Activated CD8-positive, alpha-beta memory T cell treated with anti-CD3 and anti-CD28 coated beads, Interleukin-2, amount 10 ng/mL, durations not matched to agents 7 days and 5 days (primary cell): ENCODE results near the gene MGAT3. TPM values are rescaled to one million over a fixed set of nuclear protein-coding genes. Genes with fewer than 3 reads are reported as not detected.
A peak's percentile ranks its signal among the peaks of the same experiment; 100 is the strongest.

Experiments used
- ATAC-seq: fragments of 150-1000 bp; cut with Tn5 transposase; one replicate; pipeline ENCODE4 v1.10.0; 2021; ENCODE audit warnings: moderate library complexity
- CTCF ChIA-PET: fragments of 350-600 bp; sonication (Branson Sonifier 250); formaldehyde crosslinking; loops from one replicate; lab custom pipeline; 2021; ENCODE audit warnings: antibody characterized with exemption; lab: Charles Lee
- DNase-seq: peaks from one replicate; pipeline ENCODE4 v3.0.0-alpha.2; 2020
- H3K27ac Mint-ChIP-seq: one replicate; pipeline ENCODE4 v1.8.0; 2021; ENCODE audit warnings: mild to moderate bottlenecking, mixed read lengths
- H3K27me3 Mint-ChIP-seq: one replicate; pipeline ENCODE4 v1.8.0; 2021; ENCODE audit warnings: mixed read lengths
- H3K36me3 Mint-ChIP-seq: one replicate; pipeline ENCODE4 v1.8.0; 2021; ENCODE audit warnings: mild to moderate bottlenecking, mixed read lengths
- H3K4me1 Mint-ChIP-seq: one replicate; pipeline ENCODE4 v1.8.0; 2021; ENCODE audit warnings: mixed read lengths
- H3K4me3 Mint-ChIP-seq: one replicate; pipeline ENCODE4 v1.8.0; 2021; ENCODE audit warnings: mild to moderate bottlenecking, moderate library complexity, mixed read lengths
- H3K9me3 Mint-ChIP-seq: one replicate; pipeline ENCODE4 v1.8.0; 2022; ENCODE audit warnings: low read depth, mixed read lengths
- total RNA-seq, 2 experiments: library from RNA; stranded (reverse); gene quantifications; one replicate each; pipeline ENCODE4 v1.2.3, GENCODE V29; 2021

MGAT3 gene
- total RNA-seq, 2 experiments from 2014 or later, result 0.96 to 3.6 TPM

- H3K4me1 Mint-ChIP-seq, result peaks cover 17% of the 10 kb centered on the region
- H3K36me3 Mint-ChIP-seq, result no peaks in the 10 kb centered on the region
- no peak overlapping the region for H3K4me3 Mint-ChIP-seq
- CTCF ChIA-PET, result interaction anchor here (0.6 to 1.9 kb wide), 3 partner anchors 26 to 313 kb away, joined by 3 to 5 read pairs (median 4); partner anchors contain the start of gene TAB1
- DNase-seq (no peak), ATAC-seq (no peak)
- no peaks in the 10 kb centered on the region for H3K27me3 Mint-ChIP-seq
- H3K27ac Mint-ChIP-seq, result no peak overlapping the region
- H3K9me3 Mint-ChIP-seq, result no peaks in the 10 kb centered on the region
Observed at GRCh38 chr22:39472570-39473556, 16.1 kb downstream of the MGAT3 start.

- ATAC-seq, result no peak
- no peaks in the 10 kb centered on the region for H3K27me3 Mint-ChIP-seq
- H3K27ac Mint-ChIP-seq, result no peak overlapping the region
- peaks cover 17% of the 10 kb centered on the region for H3K4me1 Mint-ChIP-seq
- H3K36me3 Mint-ChIP-seq, result no peaks in the 10 kb centered on the region
- H3K9me3 Mint-ChIP-seq, result no peaks in the 10 kb centered on the region
- no peak for DNase-seq
- CTCF ChIA-PET, result interaction anchor here (1.6 kb wide), 1 partner anchor 74 kb away, joined by 4 read pairs; the partner anchor contains the start of gene TAB1
- no peak overlapping the region for H3K4me3 Mint-ChIP-seq
Observed at GRCh38 chr22:39473851-39474250, 17.0 kb downstream of the MGAT3 start.

- no peak overlapping the region for H3K4me3 Mint-ChIP-seq
- no peak overlapping the region for H3K27ac Mint-ChIP-seq
- no peaks in the 10 kb centered on the region for H3K27me3 Mint-ChIP-seq
- no peak for DNase-seq
- H3K9me3 Mint-ChIP-seq, result no peaks in the 10 kb centered on the region
- H3K4me1 Mint-ChIP-seq, result peaks cover 17% of the 10 kb centered on the region
- H3K36me3 Mint-ChIP-seq, result no peaks in the 10 kb centered on the region
- CTCF ChIA-PET, result no interaction called here
- ATAC-seq, result no peak
Observed at GRCh38 chr22:39474351-39475111, 17.7 kb downstream of the MGAT3 start.

GRCh38 chr22:39475337-39475736 is 18.5 kb downstream of the MGAT3 start:
- peaks cover 17% of the 10 kb centered on the region for H3K4me1 Mint-ChIP-seq
- CTCF ChIA-PET, result interaction anchor here (1.7 kb wide), 1 partner anchor 21 kb away, joined by 6 read pairs; no protein-coding TSS in a partner anchor
- H3K9me3 Mint-ChIP-seq, result no peaks in the 10 kb centered on the region
- no peak overlapping the region for H3K4me3 Mint-ChIP-seq
- no peak for ATAC-seq
- no peaks in the 10 kb centered on the region for H3K36me3 Mint-ChIP-seq
- no peaks in the 10 kb centered on the region for H3K27me3 Mint-ChIP-seq
- no peak for DNase-seq
- no peak overlapping the region for H3K27ac Mint-ChIP-seq

GRCh38 chr22:39475902-39476301 is 19.1 kb downstream of the MGAT3 start:
- peaks cover 17% of the 10 kb centered on the region for H3K4me1 Mint-ChIP-seq
- DNase-seq (no peak), ATAC-seq (no peak)
- H3K36me3 Mint-ChIP-seq, result no peaks in the 10 kb centered on the region
- CTCF ChIA-PET, result interaction anchor here (1.2 to 1.7 kb wide), 2 partner anchors 14 to 20 kb away, joined by 3 to 6 read pairs; no protein-coding TSS in a partner anchor
- no peak overlapping the region for H3K27ac Mint-ChIP-seq
- no peak overlapping the region for H3K4me3 Mint-ChIP-seq
- H3K27me3 Mint-ChIP-seq, result no peaks in the 10 kb centered on the region
- H3K9me3 Mint-ChIP-seq, result no peaks in the 10 kb centered on the region

- no peaks in the 10 kb centered on the region for H3K27me3 Mint-ChIP-seq
- DNase-seq (no peak), ATAC-seq (no peak)
- H3K36me3 Mint-ChIP-seq, result no peaks in the 10 kb centered on the region
- H3K9me3 Mint-ChIP-seq, result no peaks in the 10 kb centered on the region
- no peak overlapping the region for H3K27ac Mint-ChIP-seq
- H3K4me1 Mint-ChIP-seq, result peaks cover 12% of the 10 kb centered on the region
- CTCF ChIA-PET, result interaction anchor here (1.0 to 1.7 kb wide), 3 partner anchors 13 to 52 kb away, joined by 3 to 6 read pairs (median 4); no protein-coding TSS in a partner anchor
- no peak overlapping the region for H3K4me3 Mint-ChIP-seq
Observed at GRCh38 chr22:39476664-39477063, 19.9 kb downstream of the MGAT3 start.

- Mint-ChIP-seq H3K27ac (no peak overlapping the region), H3K36me3 (no peaks in the 10 kb centered on the region), H3K4me3 (no peak overlapping the region), H3K4me1 (peaks cover 4% of the 10 kb centered on the region), H3K9me3 (no peaks in the 10 kb centered on the region), H3K27me3 (no peaks in the 10 kb centered on the region)
- DNase-seq (no peak), ATAC-seq (no peak)
- CTCF ChIA-PET, result no interaction called here
Observed at GRCh38 chr22:39477542-39477941, 20.7 kb downstream of the MGAT3 start.

- Mint-ChIP-seq H3K4me3 (no peak overlapping the region), H3K27me3 (peaks cover under 1% of the 10 kb centered on the region), H3K9me3 (no peaks in the 10 kb centered on the region), H3K27ac (no peak overlapping the region), H3K4me1 (no peaks in the 10 kb centered on the region), H3K36me3 (no peaks in the 10 kb centered on the region)
- ATAC-seq (peak; percentile 49), DNase-seq (peak; percentile 47)
- CTCF ChIA-PET, result interaction anchor here (1.2 kb wide), 1 partner anchor 41 kb away, joined by 3 read pairs; no protein-coding TSS in a partner anchor
Observed at GRCh38 chr22:39478441-39478850, 21.6 kb downstream of the MGAT3 start.

GRCh38 chr22:39479254-39479653 is 22.4 kb downstream of the MGAT3 start:
- no peaks in the 10 kb centered on the region for H3K9me3 Mint-ChIP-seq

GRCh38 chr22:39480557-39480956 is 23.7 kb downstream of the MGAT3 start:
- ATAC-seq, result no peak
- peaks cover 6% of the 10 kb centered on the region for H3K27me3 Mint-ChIP-seq
- no peaks in the 10 kb centered on the region for H3K4me1 Mint-ChIP-seq
- CTCF ChIA-PET, result interaction anchor here (1.3 to 1.4 kb wide), 3 partner anchors 43 to 81 kb away, joined by 3 to 5 read pairs (median 3); partner anchors contain the start of gene TAB1
- H3K4me3 Mint-ChIP-seq, result no peak overlapping the region
- no peaks in the 10 kb centered on the region for H3K9me3 Mint-ChIP-seq
- H3K36me3 Mint-ChIP-seq, result no peaks in the 10 kb centered on the region
- H3K27ac Mint-ChIP-seq, result no peak overlapping the region
- DNase-seq, result no peak

More at GRCh38 chr22:39479254-39479653, 22.4 kb downstream of the MGAT3 start:
- peaks cover 6% of the 10 kb centered on the region for H3K27me3 Mint-ChIP-seq
- H3K4me3 Mint-ChIP-seq, result no peak overlapping the region
- ATAC-seq, result no peak
- CTCF ChIA-PET, result interaction anchor here (1.2 to 1.4 kb wide), 3 partner anchors 41 to 80 kb away, joined by 3 to 5 read pairs (median 3); partner anchors contain the start of gene TAB1
- H3K36me3 Mint-ChIP-seq, result no peaks in the 10 kb centered on the region
- H3K27ac Mint-ChIP-seq, result no peak overlapping the region
- no peak for DNase-seq
- no peaks in the 10 kb centered on the region for H3K4me1 Mint-ChIP-seq

- Mint-ChIP-seq H3K4me3 (no peak overlapping the region), H3K27me3 (peaks cover 6% of the 10 kb centered on the region)
Observed at GRCh38 chr22:39481054-39481453, 24.2 kb downstream of the MGAT3 start.

GRCh38 chr22:39481595-39481994 is 24.8 kb downstream of the MGAT3 start:
- Mint-ChIP-seq H3K9me3 (no peaks in the 10 kb centered on the region), H3K4me3 (no peak overlapping the region), H3K27ac (no peak overlapping the region), H3K4me1 (no peaks in the 10 kb centered on the region), H3K27me3 (peaks cover 6% of the 10 kb centered on the region), H3K36me3 (no peaks in the 10 kb centered on the region)
- ATAC-seq (no peak), DNase-seq (no peak)
- CTCF ChIA-PET, result interaction anchor here (0.7 to 3.4 kb wide), 6 partner anchors 15 to 121 kb away, joined by 3 to 12 read pairs (median 3); partner anchors contain the start of gene ATF4

More at GRCh38 chr22:39481054-39481453, 24.2 kb downstream of the MGAT3 start:
- H3K9me3 Mint-ChIP-seq, result no peaks in the 10 kb centered on the region
- DNase-seq (no peak), ATAC-seq (no peak)
- CTCF ChIA-PET, result interaction anchor here (1.2 to 1.6 kb wide), 3 partner anchors 33 to 49 kb away, joined by 3 to 4 read pairs (median 3); no protein-coding TSS in a partner anchor
- no peaks in the 10 kb centered on the region for H3K4me1 Mint-ChIP-seq
- H3K36me3 Mint-ChIP-seq, result no peaks in the 10 kb centered on the region
- no peak overlapping the region for H3K27ac Mint-ChIP-seq
